Upper lobe of right lung (tissue), 1 donor: Measurements from ENCODE around the gene MIPEP. TPM values are rescaled to one million over a fixed set of nuclear protein-coding genes. Genes with fewer than 3 reads are reported as not detected.

Source experiments
- ATAC-seq: fragments of 200-7000 bp; cut with Tn5 transposase; one replicate; pipeline ENCODE4 v1.9.1; 2020; ENCODE audit warnings: mild to moderate bottlenecking, moderate library complexity
- DNase-seq: peaks from one replicate; pipeline ENCODE4 v3.0.0-alpha.2; 2020
- H3K27ac ChIP-seq: fragments of 200-600 bp; one replicate; pipeline ENCODE4 v1.8.0; 2022
- H3K27me3 ChIP-seq: fragments of 200-600 bp; one replicate; pipeline ENCODE4 v1.8.0; 2022; ENCODE audit warnings: mild to moderate bottlenecking
- H3K36me3 ChIP-seq: fragments of 200-600 bp; one replicate; pipeline ENCODE4 v1.8.0; 2022
- H3K4me1 ChIP-seq: fragments of 200-600 bp; one replicate; pipeline ENCODE4 v1.8.0; 2022
- H3K4me3 ChIP-seq: fragments of 200-600 bp; one replicate; pipeline ENCODE4 v1.8.0; 2022; ENCODE audit warnings: mild to moderate bottlenecking
- H3K9me3 ChIP-seq: fragments of 200-600 bp; one replicate; pipeline ENCODE4 v1.8.0; 2022
- intact Hi-C: fragments of 100-400 bp; cut with DNase I; formaldehyde crosslinking; loops from one replicate; pipeline ENCODE4 v1.11.0; 2022
- total RNA-seq: library from RNA; stranded (reverse); fragmentation: NEBNext Ultra II Directional; extraction: Animal tissue kit (Norgen Biotek cat#: 25700); gene quantifications from one replicate; pipeline ENCODE4 v1.2.1, GENCODE V29; 2021
- TF ChIP-seq, protein P1 (sequence below): fragments of 200-600 bp; IDR thresholded peaks from one replicate; pipeline ENCODE4 v1.8.0; 2022; ENCODE audit warnings: antibody characterized with exemption
- donor health status: DM: no; HTN: yes; CAD: no; lungs with severe emphysema.

MIPEP gene
- total RNA-seq, 1 donor from 2014 or later: 13.3 TPM

DNA sequence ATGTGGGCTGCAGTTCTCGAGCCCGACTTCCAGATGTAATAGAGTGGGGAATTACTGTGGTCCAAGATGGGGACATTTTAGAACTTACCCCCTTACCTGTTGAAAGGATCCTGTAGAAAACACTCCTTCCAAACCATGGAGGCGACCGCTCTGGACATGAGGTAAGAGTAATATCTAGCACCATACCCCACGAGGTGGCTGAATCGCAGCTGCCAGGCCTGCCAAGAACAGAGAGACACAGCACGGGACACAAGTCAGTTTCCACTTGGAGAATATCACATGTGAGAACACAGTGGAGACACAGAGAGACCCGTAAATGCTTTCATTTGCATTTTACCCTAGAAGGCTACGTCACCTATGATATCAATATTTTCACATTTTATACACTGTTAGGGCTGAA, 129.2 kb downstream of the MIPEP start:
- H3K36me3 ChIP-seq: no peaks in the 10 kb centered on the region
- H3K9me3 ChIP-seq: no peaks in the 10 kb centered on the region
- H3K4me3 ChIP-seq: no peak overlapping the region
- TF ChIP-seq, protein P1, sequence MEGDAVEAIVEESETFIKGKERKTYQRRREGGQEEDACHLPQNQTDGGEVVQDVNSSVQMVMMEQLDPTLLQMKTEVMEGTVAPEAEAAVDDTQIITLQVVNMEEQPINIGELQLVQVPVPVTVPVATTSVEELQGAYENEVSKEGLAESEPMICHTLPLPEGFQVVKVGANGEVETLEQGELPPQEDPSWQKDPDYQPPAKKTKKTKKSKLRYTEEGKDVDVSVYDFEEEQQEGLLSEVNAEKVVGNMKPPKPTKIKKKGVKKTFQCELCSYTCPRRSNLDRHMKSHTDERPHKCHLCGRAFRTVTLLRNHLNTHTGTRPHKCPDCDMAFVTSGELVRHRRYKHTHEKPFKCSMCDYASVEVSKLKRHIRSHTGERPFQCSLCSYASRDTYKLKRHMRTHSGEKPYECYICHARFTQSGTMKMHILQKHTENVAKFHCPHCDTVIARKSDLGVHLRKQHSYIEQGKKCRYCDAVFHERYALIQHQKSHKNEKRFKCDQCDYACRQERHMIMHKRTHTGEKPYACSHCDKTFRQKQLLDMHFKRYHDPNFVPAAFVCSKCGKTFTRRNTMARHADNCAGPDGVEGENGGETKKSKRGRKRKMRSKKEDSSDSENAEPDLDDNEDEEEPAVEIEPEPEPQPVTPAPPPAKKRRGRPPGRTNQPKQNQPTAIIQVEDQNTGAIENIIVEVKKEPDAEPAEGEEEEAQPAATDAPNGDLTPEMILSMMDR: no peak
- H3K4me1 ChIP-seq: peaks cover 6% of the 10 kb centered on the region
- intact Hi-C loops: no loop called here
- DNase-seq (no peak), ATAC-seq (no peak)
- H3K27ac ChIP-seq: no peak overlapping the region
- H3K27me3 ChIP-seq: no peaks in the 10 kb centered on the region

DNA sequence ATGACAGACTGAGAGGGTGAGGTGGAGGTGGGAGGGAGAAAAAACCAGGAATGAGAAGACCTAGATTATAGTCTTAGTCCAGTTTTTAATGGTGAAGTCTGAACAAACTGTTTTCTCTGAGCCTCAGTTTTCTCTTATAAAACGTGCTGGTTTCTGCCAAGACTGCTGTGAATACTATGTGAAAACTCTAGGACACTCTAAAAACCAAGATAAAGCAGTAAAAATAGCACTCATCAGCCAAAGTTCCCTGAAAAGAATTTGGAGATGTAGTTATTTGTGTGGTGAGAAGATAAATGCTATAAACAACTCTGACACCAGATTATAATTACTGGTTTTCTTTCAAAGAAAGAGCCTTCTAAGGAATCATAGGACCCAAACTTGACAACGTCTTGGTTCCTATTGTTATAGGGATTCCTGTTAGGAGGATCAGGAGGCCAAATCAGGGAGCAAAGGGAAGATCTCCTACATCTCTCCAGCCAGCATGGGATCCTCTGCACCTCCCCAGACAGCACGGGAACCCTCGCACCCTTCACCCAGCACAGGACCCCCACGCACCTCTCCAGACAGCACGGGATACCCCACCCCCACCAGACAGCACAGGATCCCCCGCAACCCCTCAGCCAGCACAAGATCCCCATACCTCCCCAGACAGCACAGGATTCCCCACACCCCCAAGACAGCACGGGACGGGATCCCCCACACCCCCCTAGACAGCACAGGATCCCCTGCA, 130.2 kb downstream of the MIPEP start:
- no peaks in the 10 kb centered on the region for H3K9me3 ChIP-seq
- no peak overlapping the region for H3K4me3 ChIP-seq
- TF ChIP-seq, protein P1: no peak
- no peaks in the 10 kb centered on the region for H3K27me3 ChIP-seq
- no peak overlapping the region for H3K27ac ChIP-seq
- H3K4me1 ChIP-seq: peaks cover 13% of the 10 kb centered on the region
- intact Hi-C loops: no loop called here
- ATAC-seq (no peak), DNase-seq (no peak)
- H3K36me3 ChIP-seq: no peaks in the 10 kb centered on the region

DNA sequence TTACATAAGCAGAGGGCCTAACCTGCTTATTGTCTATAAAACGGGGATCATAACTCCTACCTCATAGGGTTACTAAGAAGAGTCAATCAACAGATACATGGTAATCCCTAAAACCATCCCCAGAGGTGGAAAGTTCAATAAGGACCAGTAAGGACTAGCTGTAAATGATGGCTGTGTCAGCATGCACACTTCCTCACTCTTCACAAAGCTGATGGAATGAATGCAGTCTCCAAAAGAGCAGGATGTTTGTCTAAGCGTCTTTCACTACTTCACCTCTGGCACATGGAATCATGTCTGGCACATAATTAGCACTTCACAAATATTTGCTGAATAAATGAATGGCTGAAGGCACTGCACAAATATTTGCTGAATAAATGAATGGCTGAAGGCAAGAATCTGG, 134.2 kb downstream of the MIPEP start:
- peak overlapping the region; percentile 60 for H3K27ac ChIP-seq
- no peaks in the 10 kb centered on the region for H3K36me3 ChIP-seq
- TF ChIP-seq, protein P1: no peak
- intact Hi-C loops: no loop called here
- H3K4me3 ChIP-seq: no peak overlapping the region
- peak; percentile 61 for ATAC-seq
- H3K27me3 ChIP-seq: no peaks in the 10 kb centered on the region
- peaks cover 21% of the 10 kb centered on the region for H3K4me1 ChIP-seq
- DNase-seq: no peak
- H3K9me3 ChIP-seq: no peaks in the 10 kb centered on the region

DNA sequence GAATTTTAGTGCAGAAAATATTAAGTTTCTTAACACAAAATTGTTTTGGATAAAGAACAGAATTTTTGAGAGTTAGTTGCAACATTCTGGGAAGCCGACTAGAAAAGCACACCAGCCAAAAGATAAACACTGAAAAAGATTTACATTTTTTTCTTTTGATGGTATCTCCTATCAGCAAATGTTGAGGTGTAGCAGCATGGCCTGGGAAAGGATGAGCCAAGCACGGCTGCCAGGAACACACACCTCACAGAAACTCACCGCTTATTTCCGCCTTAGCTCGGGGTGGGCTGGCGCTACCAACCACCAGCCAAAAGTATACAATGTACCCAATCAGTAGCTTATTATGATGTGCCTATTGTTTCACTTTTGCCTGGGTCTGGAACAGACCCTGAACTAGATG, 134.7 kb downstream of the MIPEP start:
- no peaks in the 10 kb centered on the region for H3K36me3 ChIP-seq
- DNase-seq (no peak), ATAC-seq (no peak)
- no peaks in the 10 kb centered on the region for H3K9me3 ChIP-seq
- intact Hi-C loops: no loop called here
- H3K4me1 ChIP-seq: peaks cover 21% of the 10 kb centered on the region
- TF ChIP-seq, protein P1: no peak
- peak overlapping the region; percentile 60 for H3K27ac ChIP-seq
- H3K4me3 ChIP-seq: no peak overlapping the region
- no peaks in the 10 kb centered on the region for H3K27me3 ChIP-seq

DNA sequence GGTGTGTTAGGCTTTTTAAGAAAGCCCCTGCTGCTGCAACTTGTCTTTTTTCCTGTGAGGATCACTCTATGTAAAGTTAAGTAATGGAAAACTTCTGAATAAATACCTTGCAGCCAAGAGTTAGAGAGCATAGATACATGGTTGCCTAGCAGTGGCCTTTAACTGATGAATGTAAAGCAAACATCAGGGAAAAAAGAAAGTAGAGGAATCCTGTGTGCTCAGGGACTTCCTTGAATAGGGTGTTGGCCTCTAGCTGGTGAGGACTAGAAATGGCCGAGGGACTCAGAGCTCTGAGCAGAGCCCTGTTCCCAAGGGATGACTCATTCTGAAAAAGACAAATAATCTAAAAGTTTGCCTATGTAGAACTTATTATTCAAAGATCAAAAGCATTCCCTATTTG, 135.7 kb downstream of the MIPEP start:
- H3K36me3 ChIP-seq: no peaks in the 10 kb centered on the region
- no peaks in the 10 kb centered on the region for H3K27me3 ChIP-seq
- ATAC-seq (peak; percentile 65), DNase-seq (no peak)
- H3K9me3 ChIP-seq: no peaks in the 10 kb centered on the region
- no peak overlapping the region for H3K4me3 ChIP-seq
- intact Hi-C loops: no loop called here
- peaks cover 21% of the 10 kb centered on the region for H3K4me1 ChIP-seq
- TF ChIP-seq, protein P1: no peak
- H3K27ac ChIP-seq: peak overlapping the region; percentile 45
